GM18867 (cell line): ENCODE results near the gene TNRC6B.
"Not testable (repeated sequence)": the region's sequence is repeated elsewhere in the genome, so short reads cannot be mapped to it uniquely, and the experiment has no call there.

Experiments
- ATAC-seq: cut with Tn5 transposase; IDR thresholded peaks from one replicate; pipeline ENCODE4 v1.9.1; 2021; ENCODE audit warnings: mild to moderate bottlenecking, moderate library complexity; ENCODE audit not compliant: unreplicated experiment

Gene TNRC6B

DNA sequence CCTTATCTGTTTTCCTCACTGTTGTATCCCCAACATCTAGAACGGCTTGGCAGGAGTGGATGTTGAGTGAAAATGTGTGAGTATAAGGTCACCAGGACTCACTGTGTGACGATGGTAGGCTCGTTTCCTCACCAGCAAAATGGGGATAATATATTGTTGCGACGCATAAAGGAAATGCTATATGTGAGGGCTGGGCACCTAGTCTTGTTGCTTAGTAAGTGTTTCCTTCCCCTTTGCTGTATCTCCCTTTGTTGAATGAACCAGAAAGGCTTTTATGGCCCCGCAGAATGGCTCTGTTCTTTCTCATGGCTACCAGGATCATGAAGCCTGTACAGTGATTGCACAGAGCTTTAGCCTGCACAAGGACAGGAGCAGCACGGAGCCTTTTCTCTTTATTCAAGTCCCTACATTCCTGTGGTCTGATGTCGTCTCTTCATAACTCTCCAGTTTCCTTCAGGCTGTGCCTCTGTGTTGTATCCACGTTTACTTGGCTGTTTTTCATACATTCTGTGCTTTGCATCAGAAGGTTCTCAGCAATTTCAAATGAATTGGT, 5.4 kb downstream of the TNRC6B start:
- ATAC-seq, result no peak

DNA sequence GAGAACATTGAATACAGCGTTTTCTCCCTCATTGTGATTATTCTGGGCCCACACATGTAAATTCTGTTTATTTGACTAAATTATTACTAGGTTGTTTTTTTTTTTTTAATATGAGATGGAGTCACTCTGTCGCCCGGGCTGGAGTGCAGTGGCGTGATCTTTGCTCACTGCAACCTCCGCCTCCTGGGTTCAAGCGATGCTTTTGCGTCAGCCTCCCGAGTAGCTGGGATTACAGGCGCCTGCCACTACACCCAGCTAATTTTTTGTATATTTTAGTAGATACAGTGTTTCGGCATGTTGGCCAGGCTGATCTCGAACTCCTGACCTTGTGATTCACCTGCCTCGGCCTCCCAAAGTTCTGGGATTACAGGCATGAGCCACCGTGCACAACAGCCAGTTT, 5.9 kb downstream of the TNRC6B start:
- not testable (repeated sequence) for ATAC-seq

DNA sequence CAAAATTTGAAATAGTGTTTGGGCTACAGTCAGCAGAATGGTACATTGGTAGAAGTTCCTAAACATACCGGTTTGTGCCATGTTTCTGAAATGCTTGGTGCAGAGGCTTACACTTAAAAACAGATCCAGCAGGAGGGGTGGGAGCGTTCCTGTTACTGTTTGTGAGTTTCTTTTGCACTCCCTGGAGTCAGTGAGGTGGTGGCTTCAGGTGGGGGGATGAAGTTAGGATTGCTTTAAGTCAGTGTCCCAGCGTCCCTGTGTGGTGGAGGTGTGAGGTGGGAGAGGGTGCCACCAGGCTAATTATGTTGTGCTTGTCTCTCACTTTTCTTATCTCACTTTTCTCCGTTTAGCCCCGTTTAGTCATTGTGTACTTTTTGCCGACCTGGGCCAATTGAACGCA, 9.7 kb downstream of the TNRC6B start:
- ATAC-seq, result no peak

DNA sequence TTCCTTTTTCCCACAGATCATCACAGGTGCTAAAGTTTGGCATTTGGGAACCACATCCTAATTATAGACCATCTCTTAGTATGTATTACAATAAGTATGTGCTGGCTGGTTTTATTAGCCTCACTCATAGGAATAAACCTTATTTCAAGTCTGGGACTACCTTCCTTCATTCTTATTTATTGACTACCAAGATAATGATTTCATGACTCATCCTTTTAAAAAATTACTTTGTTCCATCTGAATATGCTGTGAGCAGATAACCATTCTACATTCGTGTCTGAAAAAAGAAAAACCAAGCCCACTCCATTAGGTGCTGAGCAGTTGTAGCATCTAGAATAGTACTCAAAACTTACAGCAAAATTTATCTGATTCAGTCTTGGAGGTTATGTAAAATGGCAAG, 12.3 kb downstream of the TNRC6B start:
- no peak for ATAC-seq

DNA sequence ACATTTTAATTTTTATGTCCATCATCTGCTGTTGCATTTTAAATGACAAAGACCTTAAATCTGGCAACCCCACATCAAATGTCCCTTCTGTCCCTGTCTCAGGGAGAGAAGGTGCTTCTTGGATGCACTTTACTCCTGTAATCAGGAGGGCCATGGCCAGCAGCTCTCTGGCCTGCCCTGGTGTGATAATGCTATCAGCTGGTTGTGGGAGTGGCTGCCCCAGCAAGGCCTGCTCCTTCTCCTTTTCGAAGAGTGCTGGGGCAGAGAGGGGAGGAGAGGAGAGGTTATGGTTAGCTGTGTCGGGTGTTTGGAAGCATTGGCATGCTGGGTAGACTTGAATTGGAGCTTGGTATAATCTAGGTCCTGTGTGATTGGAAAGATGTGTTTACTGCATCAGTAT, 12.8 kb downstream of the TNRC6B start:
- no peak for ATAC-seq

DNA sequence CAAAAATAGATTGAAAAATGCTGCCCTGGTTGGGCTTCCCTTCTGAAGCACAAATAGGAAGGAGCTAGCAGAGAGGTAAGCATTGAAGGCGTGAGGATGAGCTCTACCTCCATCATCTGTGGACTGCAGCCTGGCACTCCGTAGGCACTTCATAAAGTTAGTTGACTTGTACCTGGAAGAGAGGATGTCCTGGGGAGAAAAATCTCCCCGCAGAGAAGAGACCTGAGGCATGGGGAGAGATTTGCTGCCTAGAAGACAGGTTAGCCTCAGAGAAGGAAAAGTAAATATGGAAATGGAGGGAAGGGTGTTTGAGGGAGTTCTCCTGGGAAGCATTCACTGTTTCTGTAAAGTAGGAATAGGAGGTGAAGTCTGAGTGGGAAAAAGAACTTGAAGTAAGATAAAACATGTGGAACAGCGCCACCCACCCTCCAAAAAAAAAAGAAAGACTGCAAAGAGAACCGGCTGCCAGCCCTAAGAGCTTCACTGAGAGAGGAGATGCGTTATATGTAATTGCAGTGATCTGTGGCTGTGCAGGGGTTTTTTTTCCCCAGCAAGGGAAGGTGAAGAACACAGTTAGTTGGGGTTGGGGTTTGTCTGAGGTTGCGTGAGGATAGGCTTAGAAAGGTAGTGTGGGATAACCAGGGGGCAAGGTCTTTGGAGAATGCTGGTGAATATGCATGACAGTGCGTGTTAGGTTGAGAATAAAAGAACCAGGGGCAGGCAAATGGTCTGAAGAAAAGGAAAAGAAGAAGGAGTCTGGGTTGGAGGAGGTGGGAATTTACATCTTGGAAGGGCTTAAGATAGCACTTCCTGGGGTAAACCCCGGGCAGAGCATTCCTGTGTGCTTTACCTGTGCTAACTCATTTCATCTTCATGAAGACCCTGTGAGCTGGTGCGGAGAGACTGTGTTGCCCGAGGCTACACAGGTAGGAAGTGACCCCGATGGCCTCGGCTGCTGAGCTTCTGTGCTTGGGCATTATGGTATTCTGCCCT, 16.0 kb downstream of the TNRC6B start:
- ATAC-seq, result no peak

DNA sequence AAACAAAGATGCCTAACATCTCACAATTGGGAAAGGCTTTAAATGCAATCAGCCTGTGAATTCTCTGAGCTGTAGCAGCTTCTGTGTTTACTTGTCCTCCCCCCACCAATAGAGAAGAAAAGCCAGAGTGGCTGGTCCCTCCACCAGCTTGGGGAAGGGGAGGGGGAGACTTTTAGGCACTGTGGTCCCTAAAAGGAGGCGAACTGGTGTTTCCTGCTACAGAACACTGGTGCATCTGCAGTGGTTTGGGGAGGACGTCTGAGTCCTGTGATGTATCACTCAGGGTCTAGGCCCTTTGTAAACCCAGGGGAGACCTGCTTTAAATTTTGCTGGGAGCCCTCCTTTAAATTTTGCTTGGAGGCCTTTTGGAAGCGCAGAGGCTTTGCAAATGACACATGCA, 16.9 kb downstream of the TNRC6B start:
- no peak for ATAC-seq

DNA sequence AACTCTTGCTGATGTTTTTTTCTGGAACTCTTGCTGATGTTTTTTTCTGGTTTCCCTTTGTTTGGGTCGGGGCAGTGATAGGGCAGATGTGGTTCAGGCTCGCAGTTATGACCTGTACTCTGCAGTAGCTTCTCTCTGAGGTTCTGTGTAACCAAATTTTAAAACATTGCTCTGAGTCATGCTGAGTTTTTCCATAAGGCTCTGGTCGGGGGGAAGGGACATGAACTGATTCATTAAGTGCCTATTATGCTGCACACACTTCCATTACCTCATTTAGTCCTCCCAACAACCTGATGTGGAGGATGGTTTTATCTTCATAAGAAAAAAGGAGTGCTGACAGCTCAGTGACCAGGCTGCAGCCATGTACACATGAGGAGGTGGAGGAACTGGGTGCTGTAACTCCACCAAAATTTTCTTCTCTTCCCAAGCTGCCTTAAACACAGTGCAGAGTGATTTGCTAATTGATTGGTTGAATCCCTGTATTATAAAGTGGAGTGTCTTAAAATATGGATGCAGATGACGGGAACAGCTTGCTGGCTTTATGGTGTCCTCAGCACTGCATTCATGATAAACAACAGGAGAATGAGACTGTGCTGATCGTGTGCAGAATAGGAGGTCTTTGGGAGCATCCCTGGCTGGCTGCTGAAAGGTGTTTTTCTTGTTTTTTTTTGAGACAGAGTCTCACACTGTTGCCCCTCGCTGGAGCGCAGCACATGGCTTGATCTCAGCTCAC, 19.1 kb downstream of the TNRC6B start:
- no peak for ATAC-seq

DNA sequence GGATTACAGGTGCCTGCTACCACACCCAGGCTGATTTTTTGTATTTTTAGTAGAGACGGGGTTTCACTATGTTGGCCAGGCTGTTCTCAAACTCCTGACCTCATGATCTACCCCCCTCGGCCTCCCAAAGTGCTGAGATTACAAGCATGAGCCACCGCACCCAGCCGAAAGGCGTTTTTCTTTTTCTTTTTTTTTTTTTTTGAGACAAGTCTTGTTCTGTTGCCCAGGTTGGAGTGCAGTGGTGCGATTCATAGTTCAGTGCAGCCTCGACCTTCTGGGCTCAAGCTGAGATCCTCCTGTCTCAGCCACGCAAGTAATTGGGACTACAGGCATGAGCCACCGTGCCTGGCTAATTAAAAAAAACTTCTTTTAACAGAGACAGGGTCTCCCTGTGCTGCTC, 19.7 kb downstream of the TNRC6B start:
- ATAC-seq, result not testable (repeated sequence)

DNA sequence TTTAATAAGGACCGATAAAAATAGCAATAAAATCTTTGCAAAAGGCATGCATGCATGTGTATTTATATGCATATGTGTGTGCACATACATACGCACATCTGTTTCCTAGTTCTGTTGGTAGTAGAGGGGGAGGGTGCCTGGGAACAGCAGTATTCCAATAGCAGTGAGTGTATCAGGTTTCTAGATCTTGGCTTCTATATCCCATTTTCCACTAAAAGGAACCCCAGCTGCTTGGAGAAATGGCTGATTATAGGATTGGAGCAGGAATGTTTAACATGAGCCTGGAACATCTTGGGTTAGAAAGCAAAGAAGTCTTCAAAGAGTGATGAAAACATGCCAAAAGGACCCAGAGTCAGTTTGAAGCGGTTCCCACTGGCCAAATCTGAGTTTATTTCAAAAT, 21.0 kb downstream of the TNRC6B start:
- ATAC-seq, result no peak

DNA sequence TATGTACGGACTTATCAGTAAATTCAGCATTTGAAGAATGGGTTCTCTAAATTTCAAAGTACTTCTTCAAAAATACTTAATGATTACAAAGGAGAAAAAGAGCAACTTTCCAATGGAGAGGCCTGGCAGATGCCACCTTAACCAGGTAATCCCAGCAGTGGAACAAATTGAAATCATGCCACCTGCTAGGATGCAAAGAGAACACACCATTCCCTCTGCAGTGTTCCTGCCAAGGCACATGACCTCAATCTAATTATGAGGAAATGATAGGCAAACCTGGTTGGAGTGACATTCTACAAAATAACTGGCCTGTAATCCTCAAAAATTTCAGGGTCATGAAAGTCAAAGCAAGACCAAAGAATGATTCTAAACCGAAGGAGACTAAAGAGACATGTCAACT, 21.5 kb downstream of the TNRC6B start:
- no peak for ATAC-seq

DNA sequence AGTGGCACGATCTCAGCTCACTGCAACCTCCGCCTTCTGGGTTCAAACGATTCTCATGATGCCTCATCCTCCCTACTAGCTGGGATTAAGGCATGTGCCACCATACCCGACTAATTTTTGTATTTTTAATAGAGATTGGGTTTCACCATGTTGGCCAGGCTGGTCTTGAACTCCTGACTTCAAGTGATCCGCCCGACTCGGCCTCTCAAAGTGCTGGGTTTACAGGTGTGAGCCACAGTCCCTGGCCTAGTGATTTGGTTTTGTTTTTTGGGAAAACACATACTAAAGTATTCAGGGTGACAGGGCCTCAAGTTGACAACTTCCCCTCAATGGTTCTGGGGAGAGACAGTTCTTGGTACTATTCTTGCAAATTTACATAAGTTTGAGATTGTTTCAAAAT, 22.1 kb downstream of the TNRC6B start:
- ATAC-seq, result no peak

DNA sequence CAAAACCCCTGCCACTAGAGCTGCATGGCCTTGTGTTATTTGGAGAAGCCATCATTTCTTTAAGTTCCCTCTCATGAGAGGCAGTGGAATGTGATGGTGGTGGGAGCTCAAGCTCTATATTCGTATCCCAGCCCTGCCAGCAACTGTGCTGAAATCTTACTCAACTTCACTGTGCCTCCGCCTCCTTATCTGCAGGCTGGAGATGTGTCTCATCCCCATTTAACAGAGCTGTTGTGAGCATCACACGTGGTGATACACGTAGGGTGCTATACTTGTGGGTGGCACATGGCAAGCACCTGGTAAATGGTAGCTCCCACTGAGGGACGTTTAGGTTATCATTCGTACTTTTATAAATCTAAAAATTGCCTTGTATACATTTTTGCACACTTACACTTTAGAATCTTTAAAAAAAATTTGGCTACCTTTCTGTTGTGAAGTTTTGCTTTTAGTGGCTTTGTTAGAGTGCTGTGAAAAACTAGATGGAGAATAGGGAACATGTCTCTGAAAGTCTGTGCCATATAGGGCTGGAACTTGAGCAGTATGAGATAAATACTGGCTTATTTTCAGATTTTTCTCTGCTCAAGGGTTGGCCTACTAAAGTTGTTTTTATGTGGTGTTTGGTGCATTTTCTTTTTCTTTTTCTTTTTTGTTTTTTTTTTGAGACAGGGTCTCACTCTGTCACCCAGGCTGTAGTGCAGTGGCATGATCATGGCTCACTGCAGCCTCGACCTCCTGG, 23.2 kb downstream of the TNRC6B start:
- ATAC-seq, result no peak

DNA sequence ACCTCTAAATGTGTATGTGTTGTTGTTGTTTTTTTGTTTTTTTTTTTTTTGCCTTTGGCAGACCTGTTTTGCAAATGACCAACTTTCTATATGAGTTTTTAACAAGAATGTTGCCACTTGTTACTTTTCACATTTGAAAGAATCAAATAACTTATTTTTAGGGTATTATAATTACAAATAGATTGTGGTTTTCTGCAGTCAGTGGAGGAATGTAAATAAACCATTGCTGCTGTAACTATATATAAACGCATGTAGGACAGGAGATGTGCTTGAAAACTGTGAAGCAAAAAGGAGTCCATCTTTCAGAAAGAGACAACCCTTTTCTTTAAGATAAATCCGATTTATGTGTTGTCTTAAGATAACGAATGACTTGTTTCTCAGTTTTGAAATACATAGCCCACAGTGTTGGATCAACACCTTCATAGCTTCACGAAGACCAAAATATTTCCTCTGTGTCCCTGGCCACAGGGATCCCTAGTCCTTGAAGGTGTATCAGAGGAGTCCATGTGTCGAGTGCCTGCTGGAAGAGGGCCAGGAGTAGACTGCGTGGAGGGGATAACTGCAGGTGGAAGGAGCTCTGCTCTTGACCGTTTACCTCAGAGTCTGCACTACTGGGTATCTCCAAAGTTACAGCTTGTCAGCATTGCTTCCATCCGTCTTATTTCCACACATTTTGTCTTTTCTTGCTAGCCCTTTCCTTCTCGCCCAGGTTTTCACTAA, 24.7 kb downstream of the TNRC6B start:
- ATAC-seq, result no peak

DNA sequence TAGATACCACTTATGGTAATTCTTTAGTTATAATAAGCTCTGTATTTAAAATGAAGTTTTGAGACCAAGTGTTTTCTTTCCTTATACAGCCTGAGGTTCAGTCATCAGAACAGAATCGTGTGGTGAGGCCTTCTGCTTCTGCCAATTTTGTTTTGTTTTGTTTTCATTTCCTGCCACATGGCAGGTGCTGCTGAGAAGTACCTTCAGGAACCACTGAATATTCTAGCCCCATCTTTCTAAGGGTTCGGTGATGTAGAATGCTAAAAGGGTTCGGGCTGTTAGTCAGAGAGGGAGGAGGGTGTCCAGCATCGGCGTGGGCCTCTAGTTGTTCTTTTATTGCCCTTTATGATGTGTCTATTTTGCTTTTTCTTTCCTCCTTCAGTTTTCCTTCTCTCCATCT, 25.8 kb downstream of the TNRC6B start:
- peak; percentile 65 for ATAC-seq

DNA sequence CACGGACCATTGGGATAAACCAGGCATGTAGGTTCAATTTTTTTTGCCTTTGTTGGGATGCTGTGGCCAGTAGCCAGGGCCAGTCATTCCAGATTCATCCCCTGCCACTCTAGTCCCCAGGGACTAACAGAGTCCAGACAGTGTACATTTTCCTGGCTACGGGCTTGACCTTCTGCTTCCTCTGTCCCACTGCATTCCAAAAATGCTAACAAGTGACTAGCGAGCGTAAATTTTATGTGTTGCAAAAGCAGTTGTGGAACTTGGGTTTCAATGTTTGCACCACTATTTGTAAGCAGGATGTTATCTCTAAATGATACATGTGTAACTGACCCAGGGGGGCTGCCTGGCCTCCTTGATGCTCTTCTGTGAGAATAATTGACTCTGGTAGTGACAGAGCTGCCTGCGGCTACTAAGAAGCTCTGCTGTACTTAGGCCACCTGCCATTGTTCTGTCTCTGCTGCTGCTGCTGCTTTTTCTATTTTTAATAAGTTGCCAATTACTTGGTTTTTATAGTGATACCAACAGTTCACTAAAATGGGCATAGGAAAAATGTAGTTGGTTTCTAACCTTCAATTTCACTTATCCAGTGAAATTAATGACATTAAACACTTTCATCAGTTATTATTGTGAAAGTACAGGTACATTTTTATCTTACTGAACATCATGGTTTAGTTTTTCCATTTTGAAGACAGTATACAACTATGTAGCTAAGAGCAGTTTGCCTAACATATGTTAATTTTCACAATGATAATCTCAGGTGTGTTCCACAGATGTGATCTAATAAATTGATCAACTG, 26.8 kb downstream of the TNRC6B start:
- no peak for ATAC-seq

DNA sequence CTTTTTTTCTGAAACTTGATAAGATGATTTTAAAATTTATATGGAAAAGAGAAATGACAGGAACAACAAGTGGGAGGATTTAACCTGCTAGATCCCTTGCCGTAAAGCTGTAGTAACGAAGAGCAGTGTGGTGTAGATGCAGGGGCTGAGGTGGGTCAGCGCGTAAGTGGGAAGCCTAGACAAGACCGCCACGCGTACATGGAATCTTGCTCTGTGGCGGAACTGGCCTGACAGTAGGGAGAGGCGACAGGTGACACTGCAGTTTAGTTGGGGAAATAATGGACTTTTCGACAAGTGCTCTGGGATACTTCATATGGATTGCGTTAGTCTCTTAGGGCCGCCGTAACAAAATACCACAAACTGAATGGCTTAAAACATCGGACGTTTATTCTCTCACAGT, 28.8 kb downstream of the TNRC6B start:
- ATAC-seq, result no peak

DNA sequence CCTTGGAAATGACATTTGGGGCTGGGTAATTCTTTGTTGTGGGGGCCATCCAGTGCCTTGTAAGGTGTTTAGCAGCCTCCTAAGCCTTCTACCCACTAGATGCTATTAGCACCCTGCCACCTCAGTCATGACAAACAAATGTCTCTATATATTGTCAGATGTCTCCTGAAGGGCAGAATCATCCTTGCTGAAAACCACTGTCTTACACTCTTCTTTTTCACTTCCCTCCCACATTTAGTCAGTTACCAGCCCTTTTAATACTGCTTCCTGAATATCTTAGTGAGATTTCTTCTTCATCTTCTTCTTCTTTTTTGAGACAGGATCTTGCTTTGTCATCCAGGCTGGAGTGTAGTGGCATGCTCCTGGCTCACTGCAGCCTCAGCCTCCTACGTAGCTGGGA, 33.1 kb downstream of the TNRC6B start:
- ATAC-seq, result peak; percentile 81

DNA sequence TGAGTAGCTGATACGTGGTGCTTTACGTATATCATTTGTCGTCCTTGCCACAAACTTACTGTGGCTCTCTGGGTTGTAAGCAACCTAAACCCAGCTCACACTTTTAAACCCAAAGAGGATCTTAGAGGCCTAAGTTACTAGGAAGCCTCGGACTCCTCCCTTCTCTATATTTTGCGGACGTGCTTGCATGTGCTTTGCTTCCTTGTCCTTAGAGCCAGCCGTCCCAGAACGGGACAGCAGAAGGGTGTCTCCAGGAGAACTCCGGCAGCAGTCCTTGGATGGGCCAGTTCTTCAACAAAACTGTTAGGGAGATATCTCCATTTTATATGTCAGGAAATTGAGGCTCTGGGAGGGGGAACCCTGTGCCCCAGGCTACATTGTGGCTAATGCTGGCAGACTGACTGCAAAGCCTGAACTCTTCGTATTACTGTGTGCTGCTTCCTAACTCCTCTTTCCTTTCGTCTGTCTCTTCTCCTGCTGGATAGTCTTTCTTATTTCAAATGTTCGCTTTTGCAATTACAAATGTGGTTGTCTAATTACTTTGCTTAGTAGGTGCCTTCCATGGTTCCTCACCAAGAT, 33.8 kb downstream of the TNRC6B start:
- ATAC-seq, result no peak
